Neural cell (in vitro differentiated cells): ENCODE measurements around the gene SLC45A1. TPM values are rescaled to one million over a fixed set of nuclear protein-coding genes. Genes with fewer than 3 reads are reported as not detected.

Source experiments
- H2AFZ ChIP-seq: fragments of 200-600, 300-800 bp; sonication (generic), shearing (Covaris generic); 2 replicates; pipeline ENCODE4 v1.6.0; 2014; ENCODE audit warnings: low read depth, mild to moderate bottlenecking, antibody characterized with exemption, low read length, moderate library complexity
- H3F3A ChIP-seq: fragments of 200-600 bp; shearing (Covaris generic); 2 replicates; pipeline ENCODE4 v1.6.1; 2016; ENCODE audit warnings: mild to moderate bottlenecking, moderate library complexity, mixed read lengths, antibody characterized with exemption, low read length; ENCODE audit not compliant: insufficient read depth, poor library complexity, severe bottlenecking
- H3K27ac ChIP-seq: fragments of 200-600, 300-800 bp; sonication (generic), shearing (Covaris generic); 2 replicates; pipeline ENCODE4 v1.5.1; 2014; ENCODE audit warnings: mild to moderate bottlenecking, low read length, moderate library complexity
- H3K27me3 ChIP-seq: fragments of 300-800, 200-600 bp; sonication (generic), shearing (Covaris generic); 2 replicates; pipeline ENCODE4 v1.6.0; 2014; ENCODE audit warnings: mild to moderate bottlenecking, low read depth, low read length, moderate library complexity; ENCODE audit not compliant: insufficient read depth
- H3K36me3 ChIP-seq: fragments of 300-800, 200-600 bp; sonication (generic), shearing (Covaris generic); 2 replicates; pipeline ENCODE4 v1.5.1; 2014; ENCODE audit warnings: mild to moderate bottlenecking, antibody characterized with exemption, low read length, moderate library complexity; ENCODE audit not compliant: insufficient read depth
- H3K4me2 ChIP-seq: fragments of 300-800, 200-600 bp; sonication (generic), shearing (Covaris generic); 2 replicates; pipeline ENCODE4 v1.6.0; 2014; ENCODE audit warnings: mild to moderate bottlenecking, low read length
- H3K4me3 ChIP-seq: fragments of 300-800, 200-600 bp; sonication (generic), shearing (Covaris generic); 2 replicates; pipeline ENCODE4 v1.5.1; 2014; ENCODE audit warnings: mild to moderate bottlenecking, low read length, moderate library complexity
- H3K79me2 ChIP-seq: fragments of 200-600 bp; shearing (Covaris generic); replicated peaks from 2 replicates; pipeline ENCODE4 v1.6.0; 2014; ENCODE audit warnings: mild to moderate bottlenecking, low read length, moderate library complexity; ENCODE audit not compliant: insufficient read depth
- H3K9ac ChIP-seq: fragments of 300-800, 200-600 bp; sonication (generic), shearing (Covaris generic); 2 replicates; pipeline ENCODE4 v1.6.1; 2016; ENCODE audit warnings: mild to moderate bottlenecking, low read length, mixed read lengths
- H3K9me2 ChIP-seq: fragments of 200-600 bp; shearing (Covaris generic); 2 replicates; pipeline ENCODE4 v1.6.1; 2016; ENCODE audit warnings: mild to moderate bottlenecking, low read length, mixed read lengths; ENCODE audit not compliant: insufficient read depth
- H3K9me3 ChIP-seq: fragments of 200-600, 300-800 bp; sonication (generic), shearing (Covaris generic); 2 replicates; pipeline ENCODE4 v1.6.1; 2016; ENCODE audit warnings: mild to moderate bottlenecking, mixed run types, low read length, moderate library complexity, mixed read lengths
- H4K20me1 ChIP-seq: fragments of 200-600 bp; shearing (Covaris generic); 2 replicates; pipeline ENCODE4 v1.6.1; 2016; ENCODE audit warnings: mild to moderate bottlenecking, mixed run types; ENCODE audit not compliant: insufficient read depth
- EP300 ChIP-seq: fragments of 450-650 bp; conservative IDR thresholded peaks from 2 replicates; pipeline ENCODE4 v1.6.1; 2014; ENCODE audit warnings: antibody characterized with exemption, mild to moderate bottlenecking, moderate library complexity; ENCODE audit not compliant: poor library complexity, severe bottlenecking
- EZH2 ChIP-seq: fragments of 200-600, 300-800 bp; shearing (Covaris generic), sonication (generic); IDR thresholded peaks from 2 replicates; pipeline ENCODE4 v1.6.1; 2014; ENCODE audit warnings: antibody characterized with exemption, low read length, borderline replicate concordance, mild to moderate bottlenecking; ENCODE audit not compliant: insufficient read depth, poor library complexity, severe bottlenecking
- MXI1 ChIP-seq: fragments of 450-650 bp; conservative IDR thresholded peaks from 2 replicates; pipeline ENCODE4 v1.6.1; 2014; ENCODE audit warnings: antibody characterized with exemption, mild to moderate bottlenecking; ENCODE audit not compliant: poor library complexity, severe bottlenecking
- POLR2AphosphoS5 ChIP-seq: IDR thresholded peaks from 2 replicates; pipeline ENCODE4 v1.6.1; 2012
- RAD21 ChIP-seq: fragments of 450-650 bp; conservative IDR thresholded peaks from 2 replicates; pipeline ENCODE4 v1.6.1; 2014; ENCODE audit warnings: antibody characterized with exemption, mild to moderate bottlenecking, moderate library complexity
- SMC3 ChIP-seq: fragments of 450-650 bp; conservative IDR thresholded peaks from 2 replicates; pipeline ENCODE4 v1.6.1; 2014; ENCODE audit warnings: antibody characterized with exemption, mild to moderate bottlenecking, moderate library complexity; ENCODE audit not compliant: poor library complexity
- TAF1 ChIP-seq: IDR thresholded peaks from 2 replicates; pipeline ENCODE4 v1.6.1; 2012; ENCODE audit warnings: low read depth
- polyA plus RNA-seq: library from polyadenylated mRNA; depleted of rRNA; stranded (reverse); fragments of >200 nt; gene quantifications from 2 replicates; pipeline ENCODE4 v1.2.3, GENCODE V29; 2014
- TF ChIP-seq, protein P1 (sequence below): fragments of 450-650 bp; IDR thresholded peaks from 2 replicates; pipeline ENCODE4 v1.5.1; 2014; ENCODE audit warnings: antibody characterized with exemption, mild to moderate bottlenecking, moderate library complexity; ENCODE audit not compliant: poor library complexity, severe bottlenecking
- TF ChIP-seq, protein P2 (sequence below): IDR thresholded peaks from 2 replicates; pipeline ENCODE4 v1.6.1; 2012; ENCODE audit warnings: borderline replicate concordance

SLC45A1 gene
- polyA plus RNA-seq, 1 donor from 2014 or later: 7.1 TPM

DNA sequence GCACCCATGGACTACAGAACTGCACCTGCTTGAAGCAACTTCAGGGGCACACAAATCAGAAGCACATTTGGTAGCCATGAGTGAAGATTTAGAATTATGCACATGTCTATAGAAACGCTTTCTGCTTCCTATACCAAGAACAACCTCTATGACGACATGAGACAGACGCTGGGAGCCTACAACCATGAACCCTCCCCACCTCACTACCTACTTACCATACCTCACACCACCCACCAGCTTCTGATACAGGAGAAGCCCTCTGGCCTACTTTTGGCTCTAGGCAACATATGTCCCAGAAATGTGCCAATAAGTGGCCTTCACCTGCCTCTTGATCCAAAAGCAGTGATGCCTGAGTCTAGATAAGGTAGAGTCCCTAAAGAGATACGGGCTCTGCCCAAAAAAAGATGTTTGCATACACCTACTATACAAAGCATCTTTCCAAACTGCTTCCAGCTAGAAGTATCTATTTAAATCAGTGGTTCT, 58.5 kb downstream of the SLC45A1 start:
- H3K27me3 ChIP-seq: no peaks in the 10 kb centered on the region
- TF ChIP-seq EZH2: no peak
- TF ChIP-seq, protein P1, sequence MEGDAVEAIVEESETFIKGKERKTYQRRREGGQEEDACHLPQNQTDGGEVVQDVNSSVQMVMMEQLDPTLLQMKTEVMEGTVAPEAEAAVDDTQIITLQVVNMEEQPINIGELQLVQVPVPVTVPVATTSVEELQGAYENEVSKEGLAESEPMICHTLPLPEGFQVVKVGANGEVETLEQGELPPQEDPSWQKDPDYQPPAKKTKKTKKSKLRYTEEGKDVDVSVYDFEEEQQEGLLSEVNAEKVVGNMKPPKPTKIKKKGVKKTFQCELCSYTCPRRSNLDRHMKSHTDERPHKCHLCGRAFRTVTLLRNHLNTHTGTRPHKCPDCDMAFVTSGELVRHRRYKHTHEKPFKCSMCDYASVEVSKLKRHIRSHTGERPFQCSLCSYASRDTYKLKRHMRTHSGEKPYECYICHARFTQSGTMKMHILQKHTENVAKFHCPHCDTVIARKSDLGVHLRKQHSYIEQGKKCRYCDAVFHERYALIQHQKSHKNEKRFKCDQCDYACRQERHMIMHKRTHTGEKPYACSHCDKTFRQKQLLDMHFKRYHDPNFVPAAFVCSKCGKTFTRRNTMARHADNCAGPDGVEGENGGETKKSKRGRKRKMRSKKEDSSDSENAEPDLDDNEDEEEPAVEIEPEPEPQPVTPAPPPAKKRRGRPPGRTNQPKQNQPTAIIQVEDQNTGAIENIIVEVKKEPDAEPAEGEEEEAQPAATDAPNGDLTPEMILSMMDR: no peak
- no peak for TF ChIP-seq POLR2AphosphoS5
- no peak for TF ChIP-seq MXI1
- no peak for TF ChIP-seq TAF1
- TF ChIP-seq EP300: no peak
- no peak for TF ChIP-seq SMC3
- no peak for TF ChIP-seq RAD21
- TF ChIP-seq, protein P2, sequence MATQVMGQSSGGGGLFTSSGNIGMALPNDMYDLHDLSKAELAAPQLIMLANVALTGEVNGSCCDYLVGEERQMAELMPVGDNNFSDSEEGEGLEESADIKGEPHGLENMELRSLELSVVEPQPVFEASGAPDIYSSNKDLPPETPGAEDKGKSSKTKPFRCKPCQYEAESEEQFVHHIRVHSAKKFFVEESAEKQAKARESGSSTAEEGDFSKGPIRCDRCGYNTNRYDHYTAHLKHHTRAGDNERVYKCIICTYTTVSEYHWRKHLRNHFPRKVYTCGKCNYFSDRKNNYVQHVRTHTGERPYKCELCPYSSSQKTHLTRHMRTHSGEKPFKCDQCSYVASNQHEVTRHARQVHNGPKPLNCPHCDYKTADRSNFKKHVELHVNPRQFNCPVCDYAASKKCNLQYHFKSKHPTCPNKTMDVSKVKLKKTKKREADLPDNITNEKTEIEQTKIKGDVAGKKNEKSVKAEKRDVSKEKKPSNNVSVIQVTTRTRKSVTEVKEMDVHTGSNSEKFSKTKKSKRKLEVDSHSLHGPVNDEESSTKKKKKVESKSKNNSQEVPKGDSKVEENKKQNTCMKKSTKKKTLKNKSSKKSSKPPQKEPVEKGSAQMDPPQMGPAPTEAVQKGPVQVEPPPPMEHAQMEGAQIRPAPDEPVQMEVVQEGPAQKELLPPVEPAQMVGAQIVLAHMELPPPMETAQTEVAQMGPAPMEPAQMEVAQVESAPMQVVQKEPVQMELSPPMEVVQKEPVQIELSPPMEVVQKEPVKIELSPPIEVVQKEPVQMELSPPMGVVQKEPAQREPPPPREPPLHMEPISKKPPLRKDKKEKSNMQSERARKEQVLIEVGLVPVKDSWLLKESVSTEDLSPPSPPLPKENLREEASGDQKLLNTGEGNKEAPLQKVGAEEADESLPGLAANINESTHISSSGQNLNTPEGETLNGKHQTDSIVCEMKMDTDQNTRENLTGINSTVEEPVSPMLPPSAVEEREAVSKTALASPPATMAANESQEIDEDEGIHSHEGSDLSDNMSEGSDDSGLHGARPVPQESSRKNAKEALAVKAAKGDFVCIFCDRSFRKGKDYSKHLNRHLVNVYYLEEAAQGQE: no peak
- no peaks in the 10 kb centered on the region for H3K36me3 ChIP-seq
- no peaks in the 10 kb centered on the region for H4K20me1 ChIP-seq
- H3F3A ChIP-seq: no peaks in the 10 kb centered on the region
- peaks cover 16% of the 10 kb centered on the region for H3K79me2 ChIP-seq
- H3K4me3 ChIP-seq: no peak overlapping the region
- H3K27ac ChIP-seq: no peak overlapping the region
- no peaks in the 10 kb centered on the region for H3K9me3 ChIP-seq
- H3K9ac ChIP-seq: no peak overlapping the region
- no peak overlapping the region for H3K4me2 ChIP-seq
- no peak overlapping the region for H2AFZ ChIP-seq
- no peaks in the 10 kb centered on the region for H3K9me2 ChIP-seq

DNA sequence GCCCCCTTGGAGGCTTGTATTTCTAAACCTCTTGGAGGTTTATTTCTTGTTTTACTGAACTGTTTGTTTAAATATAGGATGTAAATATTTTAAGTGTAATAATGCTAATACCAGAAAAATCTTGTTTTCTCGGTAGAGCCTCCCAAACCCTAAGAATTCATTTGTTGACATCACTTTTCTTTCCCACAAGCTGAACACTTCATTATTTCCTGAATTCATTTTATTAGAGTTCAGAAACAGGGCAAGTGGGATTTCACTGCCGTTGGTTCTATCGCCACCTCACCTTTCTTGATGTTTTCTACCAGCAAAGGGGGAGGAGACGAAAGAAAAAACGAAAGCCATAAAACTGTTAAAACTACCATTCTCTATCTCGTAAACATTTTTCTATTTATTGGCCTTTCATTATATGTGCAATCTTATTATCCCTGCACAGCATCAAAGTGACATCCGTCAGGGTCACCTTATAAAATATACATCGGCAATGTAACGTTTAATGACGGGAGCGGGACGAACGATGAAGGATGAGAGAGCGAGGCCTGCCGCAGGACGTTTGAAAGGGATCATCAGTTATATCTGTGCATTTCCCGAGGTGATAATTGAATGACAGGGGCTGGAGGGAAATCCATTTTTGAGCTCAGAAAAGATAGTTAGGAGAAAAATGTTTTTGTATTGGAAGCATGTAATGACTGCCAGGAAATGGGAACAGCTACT, 59.5 kb downstream of the SLC45A1 start:
- Histone ChIP-seq H3K36me3 (no peaks in the 10 kb centered on the region), H4K20me1 (no peaks in the 10 kb centered on the region), H3K4me3 (peak overlapping the region; percentile 12), H3K9ac (no peak overlapping the region), H2AFZ (no peak overlapping the region), H3K4me2 (no peak overlapping the region), H3K27ac (no peak overlapping the region), H3F3A (no peaks in the 10 kb centered on the region), H3K79me2 (peaks cover 16% of the 10 kb centered on the region), H3K9me2 (no peaks in the 10 kb centered on the region), H3K9me3 (no peaks in the 10 kb centered on the region), H3K27me3 (no peaks in the 10 kb centered on the region)
- TF ChIP-seq, protein P2: no peak
- no peak for TF ChIP-seq RAD21
